ENCODE measurements around the gene AUP1. TPM values are rescaled to one million over a fixed set of nuclear protein-coding genes. Genes with fewer than 3 reads are reported as not detected.

Gene AUP1
- total and polyA plus RNA-seq, 2 of the 4 experiments (the other 2 are of a cell fraction) = 47.5 to 100.0 TPM

- Histone ChIP-seq H3K9ac (ENCODE audit: low read depth, low read length) (no peak overlapping the region), H2BK15ac (ENCODE audit: low read depth, low read length) (no peak overlapping the region), H4K5ac (ENCODE audit: low read depth, low read length) (no peak overlapping the region), H4K20me1 (ENCODE audit: insufficient read depth, low read length) (no peaks in the 10 kb centered on the region), H3K9me3 (ENCODE audit: control insufficient read depth, insufficient read depth, low read length) (no peaks in the 10 kb centered on the region), H3K23ac (ENCODE audit: low read depth, low read length) (no peak overlapping the region), H2AK9ac (replicated peaks; ENCODE audit: low read depth, low read length, poor library complexity) (no peak overlapping the region), H3K4me1 (ENCODE audit: control insufficient read depth, insufficient read depth, low read length) (no peaks in the 10 kb centered on the region), H2BK20ac (ENCODE audit: low read depth, low read length) (no peak overlapping the region), H2BK5ac (ENCODE audit: low read depth, low read length, poor library complexity, severe bottlenecking) (no peak overlapping the region), H2AFZ (replicated peaks; ENCODE audit: low read length, poor library complexity) (no peak overlapping the region), H3K27me3 (ENCODE audit: control insufficient read depth, insufficient read depth, low read length) (no peaks in the 10 kb centered on the region), H3K14ac (replicated peaks; ENCODE audit: low read depth, low read length) (no peak overlapping the region), H3K79me1 (ENCODE audit: low read depth in 1 of 2, low read length in 2 of 2) (no peaks in the 10 kb centered on the region), H3K4ac (ENCODE audit: low read depth, low read length) (no peak overlapping the region), H3K56ac (ENCODE audit: extremely low read depth, insufficient read depth, low read length) (no peak overlapping the region), H3K27ac (ENCODE audit: insufficient read depth, low read length) (no peak overlapping the region), H3K4me3 (ENCODE audit: insufficient read depth, low read depth, low read length) (no peak overlapping the region), H3K4me2 (ENCODE audit: low read depth, low read length) (no peak overlapping the region), H4K8ac (ENCODE audit: low read depth in 2 of 2, low read length in 2 of 2) (no peak overlapping the region), H3K9me1 (ENCODE audit: insufficient read depth, low read length) (no peaks in the 10 kb centered on the region), H4K91ac (ENCODE audit: insufficient read depth, low read depth, low read length) (no peak overlapping the region), H2AK5ac (ENCODE audit: low read depth, low read length) (no peak overlapping the region), H3K36me3 (ENCODE audit: control insufficient read depth, insufficient read depth, low read length) (peaks cover 19% of the 10 kb centered on the region), H3K18ac (ENCODE audit: low read depth, low read length) (no peak overlapping the region), H2BK120ac (ENCODE audit: low read depth, low read length) (no peak overlapping the region)
- dilution Hi-C loops (cut with HindIII; ENCODE audit: low sequenced_read_pairs, unreplicated experiment) (no loop called here), intact Hi-C loops (cut with micrococcal nuclease) (no loop called here), in situ Hi-C loops (cut with MboI; ENCODE audit: low sequenced_read_pairs) (no loop called here)
- TF ChIP-seq POLR2A (IDR thresholded peaks at IDR 0.05; ENCODE audit: low read depth, low read length) (no peak), CEBPB (IDR thresholded peaks at IDR 0.05; ENCODE audit: low read depth, low read length) (peak; percentile 83)
- ChIA-PET POLR2A (ENCODE audit: unreplicated experiment) (no interaction called here), CTCF (no interaction called here)
- ATAC-seq (ENCODE audit: low read depth) (no peak), DNase-seq (no peak)
- BruUV-seq (replicated peaks) = no TSS peak
- WGBS, 2 experiments (ENCODE audit: extremely low coverage in 2 of 2, insufficient read length in 1 of 2) = 96% methylated on average over 4 of the region's 7 CpGs; no CpG with 5 or more reads in 1 of the 2 experiments
Observed at GRCh38 chr2:74538881-74539339, 9.4 kb upstream of the AUP1 start.

Measured in IMR-90 (cell line).